ENCODE results near the gene INSIG1.

Gene INSIG1

DNA sequence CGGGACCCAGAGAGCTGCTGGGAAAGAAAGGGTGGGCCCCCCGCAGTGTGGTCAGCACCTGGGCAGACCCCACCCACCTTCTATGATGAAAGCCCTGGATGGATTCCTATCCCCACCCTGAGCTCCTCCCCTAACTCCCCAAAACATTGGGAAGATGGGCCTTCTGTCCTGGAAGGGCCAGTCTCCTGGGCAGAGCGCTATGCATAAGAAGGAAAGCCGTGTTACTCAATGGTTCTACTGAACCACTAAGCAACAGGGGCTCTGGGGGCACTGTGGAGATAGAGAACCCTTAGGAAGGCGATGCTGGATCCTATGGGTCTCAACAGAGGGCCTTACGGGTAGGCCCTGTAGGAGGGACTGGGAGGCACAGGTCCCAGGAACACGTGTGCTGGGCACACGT, 30.7 kb upstream of the INSIG1 start:
- no peak for DNase-seq

DNA sequence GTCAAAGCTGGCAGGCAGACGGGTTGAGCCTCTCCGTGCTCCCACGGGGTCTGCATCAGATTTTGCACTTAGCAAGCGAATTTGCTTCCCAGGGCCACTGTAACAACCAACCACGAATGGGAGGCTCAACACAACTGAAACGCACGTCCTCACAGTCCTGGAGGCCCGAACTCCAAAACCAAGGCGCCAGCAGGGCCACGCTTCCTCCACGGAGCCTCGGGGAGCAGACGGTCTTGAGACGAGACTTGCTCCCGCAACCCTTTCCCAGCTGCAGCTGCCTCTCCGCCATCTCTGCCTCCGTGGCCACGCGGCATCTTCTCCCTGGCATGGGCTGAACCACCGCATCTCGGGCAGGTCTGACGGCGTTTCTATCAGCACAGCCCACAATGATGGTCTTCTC, 30.2 kb upstream of the INSIG1 start:
- DNase-seq: no peak

DNA sequence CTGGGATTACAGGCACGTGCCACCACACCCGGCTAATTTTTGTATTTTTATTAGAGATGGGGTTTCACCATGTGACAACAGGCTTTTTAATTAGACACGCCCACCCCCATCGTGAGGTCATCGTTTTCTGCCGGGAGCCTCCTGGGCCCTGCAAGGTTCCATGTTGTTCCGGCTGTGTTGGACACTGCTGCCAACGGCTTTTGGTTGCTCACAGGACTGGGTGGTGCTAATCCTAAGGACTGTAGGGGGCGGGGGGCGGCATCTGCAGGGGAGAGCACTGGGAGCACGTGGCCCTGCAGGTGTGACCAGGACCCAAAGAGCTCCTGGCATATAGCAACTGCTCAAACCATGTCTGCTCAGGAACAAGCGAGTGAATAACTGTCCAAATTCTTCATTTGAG, 29.5 kb upstream of the INSIG1 start:
- no peak for DNase-seq

DNA sequence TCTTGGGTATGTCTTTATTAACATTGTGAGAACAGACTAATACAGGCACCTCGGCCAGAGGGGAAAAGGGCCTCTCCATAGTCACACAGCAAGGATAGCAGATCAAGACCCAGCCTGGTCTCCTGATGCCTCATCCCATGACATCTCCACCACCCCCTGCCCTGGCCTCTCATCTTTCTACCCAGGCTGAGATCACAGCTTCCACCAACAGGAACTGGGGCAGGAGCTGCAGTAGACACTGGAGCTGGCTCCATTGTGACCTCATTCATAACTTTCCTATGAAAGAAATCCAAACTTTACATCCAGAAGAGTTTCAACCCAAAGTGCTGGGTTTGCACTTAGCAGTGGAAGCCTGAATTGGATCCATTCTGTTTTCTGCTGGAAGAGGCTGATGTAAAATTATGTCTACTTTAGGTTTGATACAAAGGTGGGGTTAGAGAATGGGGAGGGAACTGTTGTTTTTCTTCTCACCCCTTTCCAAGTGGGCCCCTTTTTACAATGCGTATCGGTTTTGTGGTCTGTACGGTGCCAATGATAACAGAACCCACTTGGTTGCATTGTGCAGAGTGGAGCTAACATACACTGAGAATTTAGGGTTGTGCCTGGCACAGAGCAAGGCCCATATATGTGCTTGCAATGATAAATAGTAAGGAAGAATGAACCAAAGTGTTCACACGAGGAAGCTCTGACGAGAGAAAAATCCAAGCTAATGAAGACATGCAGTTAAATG, 28.6 kb upstream of the INSIG1 start:
- no peak for DNase-seq

DNA sequence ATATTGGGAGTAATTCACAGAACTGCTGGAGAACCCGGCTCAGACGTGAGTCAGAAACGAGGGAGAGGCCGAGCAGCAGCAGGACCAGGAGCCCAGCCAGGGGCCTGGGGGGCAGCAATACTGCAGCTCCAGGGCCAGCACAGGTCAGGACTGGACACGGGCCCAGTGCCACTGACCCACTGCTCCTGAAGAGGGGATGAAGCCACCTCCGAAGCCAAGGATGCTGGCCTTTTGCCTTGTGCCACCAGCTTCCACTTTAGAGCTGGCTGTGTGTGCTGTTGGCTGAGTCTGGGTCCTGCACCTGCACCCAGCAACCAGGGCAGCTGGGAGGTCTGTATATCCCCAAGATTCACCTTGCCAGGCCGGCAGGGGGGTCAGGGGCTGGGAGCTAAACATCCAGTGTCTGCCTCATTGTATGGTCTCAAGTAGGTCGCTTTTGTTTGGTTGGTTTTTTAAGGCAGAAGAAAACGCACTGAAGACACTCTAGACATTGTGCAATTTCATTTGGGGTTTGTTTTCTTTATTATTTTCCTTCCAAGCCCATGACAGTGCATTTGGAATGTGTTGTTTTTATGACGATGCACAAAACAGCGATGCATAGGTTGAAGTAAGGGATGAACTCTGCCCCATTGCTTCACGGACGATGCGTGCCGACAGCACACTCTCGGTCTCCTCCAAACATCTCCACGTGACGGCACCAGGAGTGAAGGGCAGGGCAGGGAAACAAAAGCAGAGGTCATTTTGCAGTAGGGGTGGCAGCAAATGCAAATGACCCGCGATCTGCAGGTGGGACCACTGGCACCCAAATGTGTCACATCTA, 27.7 kb upstream of the INSIG1 start:
- no peak for DNase-seq

DNA sequence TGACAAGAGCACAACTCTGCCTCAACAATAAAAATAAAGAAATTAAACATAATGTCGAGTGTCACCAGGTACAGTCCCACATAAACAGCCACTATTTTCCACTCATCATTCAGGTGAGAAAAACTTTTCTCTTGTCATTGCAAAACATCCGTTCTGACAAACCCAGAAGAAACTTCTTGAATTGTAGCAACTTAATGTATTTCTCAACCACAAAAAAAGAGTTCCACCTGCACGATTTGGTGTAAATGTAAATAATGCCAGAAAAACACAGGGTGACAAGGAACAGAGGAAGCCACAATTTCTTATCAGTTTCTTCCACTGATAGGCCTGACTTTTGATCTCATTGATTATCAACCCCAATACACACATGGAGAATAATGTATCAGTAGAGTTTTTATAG, 26.8 kb upstream of the INSIG1 start:
- DNase-seq: no peak

DNA sequence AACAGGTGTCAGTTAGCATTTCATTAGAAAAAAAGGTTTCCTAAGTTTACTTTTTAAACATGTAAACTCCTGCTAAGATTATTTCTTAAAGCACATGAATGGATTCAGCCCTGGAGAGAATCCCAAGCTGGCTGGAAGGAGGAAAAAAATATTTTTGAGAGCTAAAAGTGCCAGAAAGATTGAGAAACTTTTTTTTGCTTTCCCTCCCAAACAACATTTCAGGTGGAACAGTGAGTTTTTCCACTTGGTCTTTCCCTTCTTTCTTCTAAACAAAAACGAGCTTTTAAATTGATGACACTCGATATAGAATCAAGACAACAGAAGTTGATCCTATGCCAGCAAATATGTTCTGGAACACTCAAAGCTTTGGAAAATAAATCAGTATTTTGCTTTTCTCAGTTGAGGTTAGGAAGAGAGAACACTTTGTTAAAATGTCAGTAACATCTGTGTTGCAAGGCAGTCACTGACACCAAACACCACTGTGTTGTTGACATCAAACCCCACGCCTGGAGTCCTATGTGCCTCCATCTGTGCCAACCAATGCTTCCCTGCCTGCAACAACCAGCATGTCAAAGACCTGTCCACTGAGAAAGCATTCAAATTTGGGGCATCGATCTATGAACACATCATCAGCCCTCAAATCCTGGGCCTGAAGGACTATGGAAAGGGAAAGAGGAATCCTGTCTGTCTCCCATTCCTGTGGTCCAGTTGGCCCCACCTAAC, 22.9 kb upstream of the INSIG1 start:
- no peak for DNase-seq

DNA sequence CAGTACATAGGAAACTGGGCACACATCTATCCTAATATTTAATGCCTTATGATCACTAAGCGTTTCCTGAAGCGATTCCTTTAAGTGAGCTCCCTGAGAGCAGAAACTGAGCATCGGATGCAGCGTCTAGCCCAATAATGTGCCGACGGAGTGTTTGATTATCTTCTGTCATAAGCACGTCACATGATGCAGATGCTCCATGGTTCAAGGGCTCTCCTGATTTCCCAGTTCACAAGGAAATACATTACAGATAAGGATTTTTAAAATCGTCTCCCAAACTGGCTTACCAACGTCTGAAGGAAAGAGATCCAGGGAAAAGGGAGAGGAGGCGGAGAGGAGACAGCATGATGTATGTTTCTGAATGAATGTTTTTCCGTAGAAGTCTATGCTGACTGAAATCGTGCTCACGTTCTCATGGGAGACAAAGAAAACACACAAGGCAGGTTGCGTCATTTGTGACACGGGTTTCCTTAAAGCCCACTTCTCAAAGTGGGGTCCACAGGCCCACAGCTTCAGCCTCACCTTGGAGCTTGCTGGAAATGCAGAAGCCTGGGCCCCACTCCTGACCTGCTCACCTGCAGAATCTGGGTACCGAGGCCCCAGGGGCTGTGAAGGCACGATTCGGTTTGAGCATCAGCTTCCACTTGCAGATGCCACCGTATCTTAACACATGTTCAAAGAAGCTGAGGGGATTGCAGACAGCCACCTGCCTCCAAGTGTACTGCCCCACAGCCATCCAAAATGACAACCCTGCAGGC, 21.5 kb upstream of the INSIG1 start:
- no peak for DNase-seq

DNA sequence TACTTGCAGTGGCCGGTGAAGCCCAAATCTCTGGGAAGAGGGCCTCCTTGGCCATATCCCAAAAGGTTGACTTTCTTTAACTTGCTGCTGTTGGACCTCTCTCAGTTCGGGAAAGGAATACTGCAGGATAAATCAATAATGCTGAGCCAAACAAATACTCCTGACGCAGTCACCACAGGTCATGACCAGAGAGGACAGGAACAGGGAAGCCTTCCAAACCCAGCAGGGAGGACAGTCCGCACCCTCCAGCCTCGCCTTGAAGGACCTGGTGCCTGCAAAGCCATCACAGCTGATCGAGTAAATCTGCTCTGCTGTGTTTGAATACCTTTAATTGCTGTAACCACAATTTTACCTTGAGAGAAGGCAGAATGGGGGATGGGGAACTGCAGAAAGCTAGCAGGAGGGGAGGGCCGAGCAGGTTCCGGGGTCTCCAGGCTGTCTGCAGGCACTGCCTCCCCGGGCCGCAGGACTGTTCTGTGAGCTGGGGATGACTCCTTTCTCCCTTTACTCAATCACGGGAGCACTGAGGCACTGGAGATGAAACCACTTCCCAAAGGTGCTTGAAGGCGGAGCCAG, 20.8 kb upstream of the INSIG1 start:
- DNase-seq: no peak

DNA sequence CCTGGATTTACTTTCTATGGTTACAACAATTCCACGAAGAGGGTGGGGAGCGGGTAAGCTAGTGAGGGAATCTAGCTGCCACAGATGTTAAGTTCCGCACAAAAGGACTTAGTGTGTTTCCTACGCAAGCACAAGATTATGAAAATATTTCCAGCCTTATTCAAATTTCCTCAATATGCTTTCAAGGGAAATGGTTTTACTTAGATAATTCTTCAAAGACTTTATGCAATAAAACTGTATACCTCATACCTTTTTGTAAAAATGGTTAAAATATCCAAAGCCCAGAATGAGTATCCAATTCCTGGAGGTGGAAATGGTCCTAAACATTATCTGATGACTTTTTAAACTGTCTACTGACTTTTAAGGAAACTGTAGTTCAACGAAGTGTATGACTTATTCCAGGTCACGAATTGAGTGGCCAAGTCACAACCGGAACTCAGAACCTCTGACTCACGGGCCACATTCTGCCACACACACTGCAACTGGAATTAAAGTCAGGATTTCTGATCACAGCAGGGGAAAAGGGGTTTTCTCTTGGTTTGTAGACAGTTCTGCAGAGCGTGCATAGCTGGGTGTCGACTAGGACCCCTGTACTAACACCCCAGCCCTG, 20.2 kb upstream of the INSIG1 start:
- no peak for DNase-seq

DNA sequence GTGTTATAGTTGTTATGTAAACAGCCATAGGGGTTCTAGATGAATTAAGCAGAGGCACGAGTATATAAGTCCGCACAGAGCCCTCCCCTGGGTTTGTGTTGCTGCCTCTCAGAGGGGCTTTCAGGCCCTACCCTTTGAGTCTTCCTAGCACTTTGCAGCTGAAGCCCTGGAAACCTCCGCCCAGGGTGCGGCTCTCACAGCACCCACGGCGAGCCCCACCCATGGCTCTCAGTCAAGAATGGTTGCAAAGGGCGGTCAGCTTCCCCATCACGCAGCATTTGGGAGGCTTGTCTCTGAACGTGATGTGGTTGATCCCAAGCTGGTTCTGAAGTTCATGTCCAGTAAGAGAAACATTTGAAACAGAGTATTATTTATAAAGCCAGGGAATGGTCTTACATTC, 18.8 kb upstream of the INSIG1 start:
- no peak for DNase-seq

DNA sequence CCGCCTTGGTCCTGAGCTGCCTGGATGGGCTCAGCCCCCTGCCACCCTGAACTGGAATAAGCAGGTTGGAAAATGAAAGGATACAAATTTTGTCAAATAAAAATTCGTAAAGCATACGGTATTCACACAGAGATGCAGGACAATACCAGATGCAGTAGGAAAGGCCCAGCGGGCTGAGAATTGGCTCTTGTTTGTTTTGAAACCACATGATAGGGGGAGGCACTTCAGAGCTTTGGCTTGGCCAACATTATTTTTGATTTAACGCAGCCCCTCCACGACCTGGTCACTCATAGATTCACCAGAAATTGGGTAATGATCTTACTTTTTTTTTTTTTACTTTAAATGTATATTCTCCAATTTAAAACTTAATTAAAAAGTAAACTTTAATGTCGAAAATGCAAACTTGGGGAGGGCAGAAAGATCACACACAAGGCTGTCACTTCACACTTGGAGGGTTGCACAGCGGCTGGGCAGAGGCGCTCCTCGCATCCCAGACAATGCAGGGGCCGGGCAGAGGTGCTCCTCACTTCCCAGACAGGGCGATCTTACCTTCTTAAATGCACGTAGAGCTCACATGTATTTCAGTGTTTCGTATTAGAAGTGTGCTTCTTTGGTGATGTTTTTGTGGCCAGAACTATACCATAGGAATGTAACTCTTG, 17.8 kb upstream of the INSIG1 start:
- no peak for DNase-seq

DNA sequence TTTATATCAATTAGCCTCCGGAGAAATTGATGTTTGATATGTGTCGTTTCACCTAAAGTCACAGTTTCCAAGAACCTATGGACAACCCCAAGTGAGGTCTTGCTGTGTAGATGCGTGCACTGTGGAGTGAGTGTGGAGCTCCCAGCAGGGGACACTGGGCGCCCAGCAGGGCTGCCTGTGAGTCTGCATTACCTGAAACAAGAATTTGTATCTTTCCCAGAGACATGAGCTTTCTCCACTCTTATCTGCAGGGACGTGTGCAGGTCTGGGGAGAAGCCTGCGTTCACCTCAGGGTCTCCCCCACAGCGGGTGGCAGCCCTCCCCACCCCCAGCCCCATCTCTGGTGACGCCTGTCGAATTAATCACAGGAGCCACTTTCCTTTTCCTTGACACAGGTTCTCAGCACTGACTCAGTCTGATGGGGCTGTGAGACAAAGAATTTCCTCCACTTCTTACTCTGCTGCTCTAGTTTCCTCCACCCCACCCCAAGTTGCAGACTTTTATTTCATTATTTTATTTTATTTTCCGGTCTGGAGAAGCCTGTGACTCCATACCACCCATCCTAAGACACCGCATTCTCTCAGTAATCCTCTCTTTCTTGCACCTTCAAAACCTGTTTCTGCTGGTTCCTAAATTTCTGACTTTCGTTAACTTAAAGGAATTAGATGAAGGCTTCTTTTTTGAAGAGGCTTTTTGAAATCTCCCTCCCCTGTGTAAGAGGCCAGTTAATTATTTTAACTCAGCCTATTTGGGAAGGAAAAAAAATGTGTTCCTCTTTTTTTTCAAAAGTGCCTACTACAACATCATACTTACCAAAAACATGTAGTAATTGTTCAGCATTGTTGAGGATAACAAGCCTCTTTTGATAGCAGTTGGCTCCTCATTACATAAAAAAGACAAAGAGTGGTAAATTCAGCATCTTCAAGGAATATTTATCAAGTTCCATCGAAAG, 17.0 kb upstream of the INSIG1 start:
- DNase-seq: no peak

DNA sequence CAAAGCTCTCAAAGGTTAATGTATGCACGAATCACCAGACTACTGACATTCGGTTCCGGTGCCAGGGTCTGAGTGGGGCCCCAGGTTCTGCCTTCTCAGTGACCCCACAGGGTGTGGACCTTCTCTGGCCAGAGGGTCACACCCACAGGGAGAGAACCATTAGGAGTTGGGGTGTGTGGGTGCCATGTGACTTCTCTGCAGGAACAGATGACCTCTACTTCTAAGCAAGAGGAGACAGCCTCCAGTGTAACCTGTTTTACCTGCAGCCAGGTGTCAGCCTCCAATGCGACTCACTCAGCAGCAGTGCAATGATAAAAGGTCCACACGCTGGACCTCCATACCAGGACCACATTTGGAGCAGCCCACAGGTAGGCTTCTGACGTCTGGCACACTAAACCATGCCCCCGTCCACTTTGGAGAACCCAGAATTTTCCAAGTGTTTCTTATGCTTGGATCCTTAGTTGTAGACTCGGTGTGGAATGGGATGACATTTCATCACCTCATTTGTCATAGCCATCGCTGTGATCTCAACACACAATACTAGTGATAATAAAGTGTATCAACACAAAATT, 16.2 kb upstream of the INSIG1 start:
- no peak for DNase-seq

DNA sequence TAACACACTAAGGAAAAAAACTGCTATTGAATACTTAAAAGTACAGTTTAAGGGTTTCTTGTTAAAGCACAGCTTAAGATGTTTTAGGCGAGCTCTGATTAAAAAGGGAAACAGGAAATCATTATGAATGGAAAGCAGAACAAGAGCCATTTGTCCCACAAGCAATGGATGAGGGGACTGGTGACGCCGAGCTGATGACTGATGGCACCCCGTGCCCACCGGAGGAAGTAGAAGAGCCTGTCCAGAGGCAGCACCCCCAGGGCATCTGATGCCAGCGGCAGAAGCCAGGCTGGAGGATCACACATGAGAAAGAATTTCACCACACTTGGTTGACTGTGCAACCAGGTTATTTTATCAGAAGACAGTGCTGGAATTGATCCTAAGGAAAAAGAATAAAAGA, 15.0 kb upstream of the INSIG1 start:
- no peak for DNase-seq

DNA sequence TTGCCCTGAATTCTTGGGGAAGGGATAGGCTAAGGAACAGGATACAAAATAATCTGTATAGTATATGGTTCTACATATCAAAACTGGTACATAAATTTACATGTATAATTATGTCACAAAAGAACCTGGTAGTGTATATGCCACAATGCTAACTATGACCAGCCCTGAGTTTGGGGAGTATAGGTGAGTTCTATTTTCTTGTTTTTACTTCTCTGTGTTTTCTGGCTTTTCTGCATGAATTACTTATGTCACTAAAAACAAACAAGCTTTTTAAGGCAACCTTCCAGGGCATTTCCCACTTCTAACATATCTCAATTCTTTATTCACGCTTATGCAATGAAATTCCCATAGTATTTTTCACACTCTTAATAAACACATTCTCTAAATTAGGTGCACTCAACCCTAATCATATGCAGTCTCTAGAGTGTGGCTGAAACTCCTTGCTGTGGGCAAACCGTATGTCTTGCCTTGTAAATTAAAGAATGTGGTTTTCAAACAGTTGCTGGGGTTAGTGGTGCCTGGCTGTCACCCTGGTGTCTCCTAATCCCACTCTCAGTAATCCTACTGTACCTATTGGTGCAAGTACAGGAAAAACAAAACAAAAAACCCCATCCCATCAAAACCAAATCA, 14.0 kb upstream of the INSIG1 start:
- DNase-seq: no peak

DNA sequence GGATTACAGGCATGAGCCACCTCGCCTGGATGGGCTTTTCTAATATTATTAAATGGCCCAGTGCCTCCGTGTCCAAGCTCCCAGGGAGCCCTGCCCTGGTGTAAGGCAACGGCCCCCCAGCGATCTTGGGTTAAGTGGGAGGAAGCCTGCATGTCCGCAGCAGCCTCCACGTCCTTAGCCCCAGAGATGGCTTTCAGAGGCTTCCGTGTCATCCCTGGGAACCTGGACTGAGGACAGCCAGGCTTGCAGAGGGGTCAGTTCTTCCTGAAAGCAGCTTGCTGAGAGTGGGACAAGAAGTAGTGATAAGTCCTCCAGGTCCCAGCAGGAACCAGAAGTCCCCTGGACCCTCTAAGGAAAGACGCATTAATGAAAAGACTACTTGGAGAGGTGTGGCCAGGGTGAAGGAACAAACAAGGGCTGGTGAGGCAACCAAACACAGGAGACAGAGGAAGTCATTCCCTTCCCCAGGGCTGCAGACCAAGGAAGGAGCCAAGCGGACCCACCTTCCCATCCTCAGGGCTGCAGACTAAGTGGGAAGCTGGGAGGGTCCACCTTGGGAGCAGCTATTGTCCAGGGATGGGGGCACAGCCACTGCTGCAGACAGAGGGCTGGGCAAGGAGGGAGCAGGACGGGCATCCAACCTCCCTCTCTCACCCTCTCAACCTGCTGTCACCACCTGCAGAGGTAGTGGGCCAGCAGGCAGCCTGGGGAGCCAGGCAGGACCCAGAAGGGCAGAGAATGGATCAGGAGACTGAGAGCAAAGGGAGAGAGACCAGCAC, 13.0 kb upstream of the INSIG1 start:
- no peak for DNase-seq

DNA sequence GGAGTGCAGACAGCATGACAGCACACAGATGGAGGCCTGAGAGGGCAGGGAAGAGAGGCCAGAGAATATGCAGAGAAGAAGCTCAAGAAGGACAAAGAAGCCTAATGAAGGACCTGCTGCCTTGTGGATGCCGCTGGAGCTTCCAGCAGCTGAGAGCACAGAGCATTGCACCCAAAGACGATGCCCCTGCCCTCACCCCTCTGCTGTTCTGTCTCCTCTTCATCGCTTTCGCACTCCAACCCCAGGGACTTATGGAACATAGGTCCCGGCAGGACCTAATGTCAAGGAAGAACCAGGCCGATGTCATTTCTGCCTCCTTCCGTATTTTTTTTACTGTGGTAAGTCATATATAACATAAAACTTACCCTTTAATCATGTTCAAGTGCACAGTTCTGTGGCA, 12.3 kb upstream of the INSIG1 start:
- DNase-seq: no peak

DNA sequence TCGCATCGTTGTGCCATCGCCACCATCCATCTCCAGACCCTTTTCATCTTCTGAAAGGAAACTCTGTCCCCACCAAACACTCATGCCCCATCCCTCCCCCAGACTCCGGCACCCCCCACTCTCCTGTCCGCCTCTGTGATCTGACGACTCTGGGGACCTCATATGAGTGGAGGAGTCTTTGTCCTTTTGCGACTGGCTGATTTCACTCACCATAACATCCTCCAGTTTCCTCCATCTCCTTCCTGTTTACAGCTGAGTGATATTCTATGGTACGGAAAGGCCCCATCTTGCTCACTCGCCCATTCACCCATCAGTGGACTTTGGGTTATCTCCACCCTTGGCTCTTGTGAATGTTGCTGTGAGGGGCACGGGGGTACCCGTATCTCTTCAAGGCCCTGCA, 11.8 kb upstream of the INSIG1 start:
- no peak for DNase-seq
